ENCODE measurements around the gene MEF2D.

The MEF2D gene

DNA sequence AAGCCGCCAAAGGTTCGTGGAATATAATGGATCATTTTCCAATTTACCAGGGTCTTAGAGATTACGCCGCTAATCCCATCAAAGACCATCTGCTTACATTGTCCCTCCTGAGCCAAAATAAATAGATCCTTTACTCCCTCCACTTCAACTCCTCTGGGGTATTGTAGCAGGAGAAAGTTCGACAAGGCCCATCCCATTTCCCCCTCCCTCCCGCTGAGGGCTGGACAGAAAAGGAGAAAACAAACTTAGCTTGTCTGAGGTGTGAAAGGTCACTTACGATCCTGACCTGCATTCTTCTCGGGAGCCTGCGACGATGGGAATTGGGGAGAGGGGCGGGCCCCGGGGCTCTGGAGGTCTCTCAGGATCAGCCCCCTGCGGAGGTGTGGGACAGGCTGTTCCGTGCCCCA is 60.8 kb downstream of the MEF2D start:
- H3K36me3 ChIP-seq (ENCODE audit: insufficient read depth, low read length) = no peaks in the 10 kb centered on the region
- H3K27ac ChIP-seq (ENCODE audit: low read depth, low read length, poor library complexity, severe bottlenecking) = no peak overlapping the region
- TF ChIP-seq, protein P1, sequence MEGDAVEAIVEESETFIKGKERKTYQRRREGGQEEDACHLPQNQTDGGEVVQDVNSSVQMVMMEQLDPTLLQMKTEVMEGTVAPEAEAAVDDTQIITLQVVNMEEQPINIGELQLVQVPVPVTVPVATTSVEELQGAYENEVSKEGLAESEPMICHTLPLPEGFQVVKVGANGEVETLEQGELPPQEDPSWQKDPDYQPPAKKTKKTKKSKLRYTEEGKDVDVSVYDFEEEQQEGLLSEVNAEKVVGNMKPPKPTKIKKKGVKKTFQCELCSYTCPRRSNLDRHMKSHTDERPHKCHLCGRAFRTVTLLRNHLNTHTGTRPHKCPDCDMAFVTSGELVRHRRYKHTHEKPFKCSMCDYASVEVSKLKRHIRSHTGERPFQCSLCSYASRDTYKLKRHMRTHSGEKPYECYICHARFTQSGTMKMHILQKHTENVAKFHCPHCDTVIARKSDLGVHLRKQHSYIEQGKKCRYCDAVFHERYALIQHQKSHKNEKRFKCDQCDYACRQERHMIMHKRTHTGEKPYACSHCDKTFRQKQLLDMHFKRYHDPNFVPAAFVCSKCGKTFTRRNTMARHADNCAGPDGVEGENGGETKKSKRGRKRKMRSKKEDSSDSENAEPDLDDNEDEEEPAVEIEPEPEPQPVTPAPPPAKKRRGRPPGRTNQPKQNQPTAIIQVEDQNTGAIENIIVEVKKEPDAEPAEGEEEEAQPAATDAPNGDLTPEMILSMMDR (IDR thresholded peaks at IDR 0.05; ENCODE audit: low read length) = no peak
- no peak for TF ChIP-seq EZH2 (IDR thresholded peaks at IDR 0.05; ENCODE audit: borderline replicate concordance, low read length)
- no peaks in the 10 kb centered on the region for H3K79me2 ChIP-seq (ENCODE audit: insufficient read depth, low read length)
- H3K9me2 ChIP-seq (ENCODE audit: low read depth, low read length) = no peaks in the 10 kb centered on the region
- no peaks in the 10 kb centered on the region for H3F3A ChIP-seq (ENCODE audit: insufficient read depth, low read length)
- no peak overlapping the region for H2AFZ ChIP-seq (ENCODE audit: low read length)
- H3K4me1 ChIP-seq (ENCODE audit: insufficient read depth, low read length, severe bottlenecking) = peaks cover 5% of the 10 kb centered on the region
- H3K4me3 ChIP-seq (ENCODE audit: low read depth, low read length, poor library complexity, severe bottlenecking) = no peak overlapping the region
- H4K20me1 ChIP-seq (ENCODE audit: insufficient read depth, low read length) = no peaks in the 10 kb centered on the region
- H3K9me3 ChIP-seq (ENCODE audit: low read length) = no peaks in the 10 kb centered on the region
- no peak overlapping the region for H3K4me2 ChIP-seq (ENCODE audit: low read length)
- H3K27me3 ChIP-seq (ENCODE audit: insufficient read depth, low read length) = peaks cover 3% of the 10 kb centered on the region; the same call in 1 of the 2 replicates
- no peak overlapping the region for H3K9ac ChIP-seq (ENCODE audit: low read length)

DNA sequence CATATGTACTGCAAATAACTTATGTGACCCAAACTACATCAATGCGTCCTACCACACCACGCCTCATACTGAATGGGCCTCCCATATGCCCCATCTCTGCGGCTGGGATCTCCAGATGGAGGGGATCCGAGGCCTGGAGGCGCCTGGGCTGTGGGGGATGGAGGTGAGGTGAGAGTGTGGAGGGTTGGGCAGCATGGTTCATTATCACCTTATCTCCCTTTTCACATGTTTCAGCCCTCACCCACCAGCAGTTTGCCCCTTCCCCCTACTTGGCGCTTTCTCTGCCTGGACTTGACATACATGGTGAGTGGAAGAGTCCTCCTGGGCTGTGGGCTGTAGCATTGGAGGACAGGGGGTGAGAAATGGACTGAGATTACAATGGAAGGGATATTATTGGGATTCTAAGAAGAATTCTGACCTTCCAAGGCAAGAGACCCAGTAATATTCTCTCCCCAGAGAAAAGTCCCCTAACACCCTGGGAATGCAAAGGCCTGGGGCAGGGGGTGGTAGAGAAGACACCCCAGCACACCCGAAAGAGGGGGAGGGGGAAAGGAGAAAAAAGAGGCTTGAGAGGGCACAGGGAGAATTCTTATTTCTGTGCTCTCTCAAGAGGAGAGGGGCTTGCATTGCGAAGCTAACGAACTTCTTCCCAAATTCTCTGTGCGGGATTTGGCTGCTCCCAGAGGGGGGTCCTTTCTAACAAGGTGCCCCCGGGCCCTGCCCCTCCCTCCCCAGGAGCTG is 61.4 kb downstream of the MEF2D start:
- no peak overlapping the region for H3K4me2 ChIP-seq (ENCODE audit: low read length)
- H2AFZ ChIP-seq (ENCODE audit: low read length) = no peak overlapping the region
- H3K36me3 ChIP-seq (ENCODE audit: insufficient read depth, low read length) = no peaks in the 10 kb centered on the region

DNA sequence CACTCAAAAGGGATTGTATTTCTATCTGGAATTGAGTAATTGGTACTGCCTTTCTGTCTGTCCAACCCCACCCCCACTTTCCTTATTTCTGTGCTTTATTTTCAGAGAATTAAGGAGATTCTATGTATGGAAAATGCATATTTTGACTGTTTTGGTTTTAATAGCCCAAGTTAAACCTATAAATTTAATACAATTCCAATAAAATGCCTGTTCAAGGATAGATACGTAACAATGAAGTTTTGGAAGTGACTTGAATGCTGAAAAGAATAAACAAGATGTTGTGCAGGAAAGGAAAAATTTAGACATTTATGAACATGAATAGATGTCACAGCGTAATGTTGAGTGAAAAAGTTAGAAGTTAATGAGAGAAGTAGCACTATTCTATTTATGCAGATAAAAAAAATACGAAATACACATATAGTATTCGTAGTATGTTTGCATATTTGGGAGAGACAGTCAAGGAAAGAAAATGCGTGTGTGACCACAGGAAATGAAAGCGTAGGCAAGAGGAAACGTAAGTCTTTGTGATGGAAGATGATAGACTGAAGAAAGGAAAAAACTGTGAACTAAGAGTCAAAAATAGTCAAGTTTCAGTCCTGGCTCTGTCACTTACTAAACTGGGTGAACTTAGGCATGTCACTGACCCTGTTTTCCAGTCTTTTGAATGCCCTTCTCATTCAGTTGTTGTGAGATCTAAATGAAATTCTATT is 62.1 kb downstream of the MEF2D start:
- no peak overlapping the region for H2AFZ ChIP-seq (ENCODE audit: low read length)
- no peaks in the 10 kb centered on the region for H3F3A ChIP-seq (ENCODE audit: insufficient read depth, low read length)
- no peaks in the 10 kb centered on the region for H3K36me3 ChIP-seq (ENCODE audit: insufficient read depth, low read length)
- H3K9me2 ChIP-seq (ENCODE audit: low read depth, low read length) = no peaks in the 10 kb centered on the region
- H3K4me2 ChIP-seq (ENCODE audit: low read length) = no peak overlapping the region
- H4K20me1 ChIP-seq (ENCODE audit: insufficient read depth, low read length) = no peaks in the 10 kb centered on the region
- peaks cover 5% of the 10 kb centered on the region for H3K4me1 ChIP-seq (ENCODE audit: insufficient read depth, low read length, severe bottlenecking)
- H3K4me3 ChIP-seq (ENCODE audit: low read depth, low read length, poor library complexity, severe bottlenecking) = no peak overlapping the region
- no peak overlapping the region for H3K27ac ChIP-seq (ENCODE audit: low read depth, low read length, poor library complexity, severe bottlenecking)
- H3K27me3 ChIP-seq (ENCODE audit: insufficient read depth, low read length) = peaks cover 3% of the 10 kb centered on the region; the same call in 1 of the 2 replicates
- no peak overlapping the region for H3K9ac ChIP-seq (ENCODE audit: low read length)
- no peak for TF ChIP-seq EZH2 (IDR thresholded peaks at IDR 0.05; ENCODE audit: borderline replicate concordance, low read length)
- TF ChIP-seq, protein P1 (IDR thresholded peaks at IDR 0.05; ENCODE audit: low read length) = no peak
- H3K9me3 ChIP-seq (ENCODE audit: low read length) = no peaks in the 10 kb centered on the region
- H3K79me2 ChIP-seq (ENCODE audit: insufficient read depth, low read length) = no peaks in the 10 kb centered on the region

More for the DNA sequence above, 61.4 kb downstream of the MEF2D start:
- Histone ChIP-seq H3F3A (ENCODE audit: insufficient read depth, low read length) (no peaks in the 10 kb centered on the region), H3K27me3 (ENCODE audit: insufficient read depth, low read length) (peaks cover 3% of the 10 kb centered on the region; the same call in 1 of the 2 replicates), H3K9me2 (ENCODE audit: low read depth, low read length) (no peaks in the 10 kb centered on the region), H3K9me3 (ENCODE audit: low read length) (no peaks in the 10 kb centered on the region), H3K4me3 (ENCODE audit: low read depth, low read length, poor library complexity, severe bottlenecking) (no peak overlapping the region), H3K27ac (ENCODE audit: low read depth, low read length, poor library complexity, severe bottlenecking) (no peak overlapping the region), H4K20me1 (ENCODE audit: insufficient read depth, low read length) (no peaks in the 10 kb centered on the region), H3K4me1 (ENCODE audit: insufficient read depth, low read length, severe bottlenecking) (peaks cover 5% of the 10 kb centered on the region), H3K9ac (ENCODE audit: low read length) (no peak overlapping the region), H3K79me2 (ENCODE audit: insufficient read depth, low read length) (no peaks in the 10 kb centered on the region)
- TF ChIP-seq EZH2 (IDR thresholded peaks at IDR 0.05; ENCODE audit: borderline replicate concordance, low read length) = no peak
- TF ChIP-seq, protein P1 (IDR thresholded peaks at IDR 0.05; ENCODE audit: low read length) = no peak
